GM21526 (cell line): ENCODE data around the gene TXN2.
"Not testable (repeated sequence)": the region's sequence is repeated elsewhere in the genome, so short reads cannot be mapped to it uniquely, and the experiment has no call there.

Experiments
- ATAC-seq: cut with Tn5 transposase; IDR thresholded peaks from one replicate; pipeline ENCODE4 v1.9.1; 2021; ENCODE audit warnings: moderate library complexity; ENCODE audit not compliant: unreplicated experiment, low FRiP score

Gene TXN2

GRCh38 chr22:36432592-36433317, 48.7 kb downstream of the TXN2 start:
- no peak for ATAC-seq

GRCh38 chr22:36431977-36432376, 49.5 kb downstream of the TXN2 start:
- no peak for ATAC-seq

- no peak for ATAC-seq
Measured at GRCh38 chr22:36430863-36431262, 50.6 kb downstream of the TXN2 start.

GRCh38 chr22:36427952-36428351, 53.5 kb downstream of the TXN2 start:
- not testable (repeated sequence) for ATAC-seq

GRCh38 chr22:36425977-36426523, 55.4 kb downstream of the TXN2 start:
- ATAC-seq, result no peak

GRCh38 chr22:36424901-36425579, 56.4 kb downstream of the TXN2 start:
- no peak for ATAC-seq

GRCh38 chr22:36424466-36424865, 57.0 kb downstream of the TXN2 start:
- not testable (repeated sequence) for ATAC-seq

- no peak for ATAC-seq
Measured at GRCh38 chr22:36423461-36424404, 57.7 kb downstream of the TXN2 start.

- ATAC-seq, result no peak
Measured at GRCh38 chr22:36422287-36423014, 59.0 kb downstream of the TXN2 start.

- no peak for ATAC-seq
Measured at GRCh38 chr22:36419912-36420882, 61.2 kb downstream of the TXN2 start.

- ATAC-seq, result no peak
Measured at GRCh38 chr22:36419177-36419911, 62.1 kb downstream of the TXN2 start.

GRCh38 chr22:36417281-36417686, 64.2 kb downstream of the TXN2 start:
- ATAC-seq, result no peak
